ENCODE data around the gene SDF2L1. TPM values are rescaled to one million over a fixed set of nuclear protein-coding genes. Genes with fewer than 3 reads are reported as not detected.
"Not testable (repeated sequence)": the region's sequence is repeated elsewhere in the genome, so short reads cannot be mapped to it uniquely, and the experiment has no call there.

Gene SDF2L1
- 36.1 TPM for total RNA-seq
- long read RNA-seq, transcript SDF2L1-201 (3 exons, 865 nt): major isoform, 103 of 105 reads
- long read RNA-seq, partial matches to known transcripts: 2 of 105 reads
- long read RNA-seq, other reads (novel, unspliced or antisense): 0 of 105 reads

GRCh38 chr22:21641789-21642583, at the start of gene SDF2L1:
Gene SDF2L1 (plus strand): TSS chr22:21642302. CDS start chr22:21642337, 35 bp downstream.
- Histone ChIP-seq H3K27me3 (ENCODE audit: low read depth) (no peaks in the 10 kb centered on the region), H3K9me3 (no peaks in the 10 kb centered on the region), H3K4me1 (peaks cover 28% of the 10 kb centered on the region), H3K4me3 (peak within 1 kb of the TSS; percentile 75), H3K36me3 (peaks cover 21% of the 10 kb centered on the region), H3K27ac (peak within 1 kb of the TSS; percentile 79)
- peak; percentile 33 for TF ChIP-seq CTCF (IDR thresholded peaks at IDR 0.05)
- peak; percentile 99 for DNase-seq
- intact Hi-C loops (cut with DNase I): no loop called here
- ATAC-seq: peak; percentile 99

- no peak for ATAC-seq
- no peaks in the 10 kb centered on the region for H3K27me3 ChIP-seq (ENCODE audit: low read depth)
- intact Hi-C loops (cut with DNase I): no loop called here
- peaks cover 46% of the 10 kb centered on the region for H3K4me1 ChIP-seq
- no peak overlapping the region for H3K27ac ChIP-seq
- no peak for DNase-seq
- TF ChIP-seq CTCF (IDR thresholded peaks at IDR 0.05): no peak
- H3K9me3 ChIP-seq: no peaks in the 10 kb centered on the region
- H3K36me3 ChIP-seq: peaks cover 50% of the 10 kb centered on the region
- H3K4me3 ChIP-seq: no peak overlapping the region
Measured at GRCh38 chr22:21592422-21592821, 49.7 kb upstream of the SDF2L1 start.

- H3K9me3 ChIP-seq: no peaks in the 10 kb centered on the region
- no peak overlapping the region for H3K4me3 ChIP-seq
- H3K27ac ChIP-seq: no peak overlapping the region
- peaks cover 51% of the 10 kb centered on the region for H3K36me3 ChIP-seq
- ATAC-seq (no peak), DNase-seq (no peak)
- intact Hi-C loops (cut with DNase I): no loop called here
- no peaks in the 10 kb centered on the region for H3K27me3 ChIP-seq (ENCODE audit: low read depth)
- no peak for TF ChIP-seq CTCF (IDR thresholded peaks at IDR 0.05)
- H3K4me1 ChIP-seq: peaks cover 35% of the 10 kb centered on the region
Measured at GRCh38 chr22:21593406-21594232, 48.5 kb upstream of the SDF2L1 start.

GRCh38 chr22:21594865-21595452, 47.1 kb upstream of the SDF2L1 start:
- no peak overlapping the region for H3K4me3 ChIP-seq
- no peak overlapping the region for H3K27ac ChIP-seq
- peaks cover 51% of the 10 kb centered on the region for H3K36me3 ChIP-seq
- intact Hi-C loops (cut with DNase I): no loop called here
- H3K9me3 ChIP-seq: no peaks in the 10 kb centered on the region
- H3K4me1 ChIP-seq: peaks cover 28% of the 10 kb centered on the region
- TF ChIP-seq CTCF (IDR thresholded peaks at IDR 0.05): no peak
- ATAC-seq (peak; percentile 20 to 28), DNase-seq (no peak)
- no peaks in the 10 kb centered on the region for H3K27me3 ChIP-seq (ENCODE audit: low read depth)

- DNase-seq; H3K9me3 ChIP-seq; H3K27ac ChIP-seq; intact Hi-C loops (cut with DNase I); ATAC-seq; H3K4me3 ChIP-seq; H3K27me3 ChIP-seq (ENCODE audit: low read depth): not testable (repeated sequence)
- Histone ChIP-seq H3K36me3 (peaks cover 51% of the 10 kb centered on the region), H3K4me1 (peaks cover 14% of the 10 kb centered on the region)
Measured at GRCh38 chr22:21596356-21597135, 45.6 kb upstream of the SDF2L1 start.

Measured in lower lobe of right lung (tissue), 2 donors.